GM18502 (cell line): ENCODE data around the gene PPFIA1.
A peak's percentile ranks its signal among the peaks of the same experiment; 100 is the strongest.
"Not testable (repeated sequence)": the region's sequence is repeated elsewhere in the genome, so short reads cannot be mapped to it uniquely, and the experiment has no call there.

Experiments used
- ATAC-seq: cut with Tn5 transposase; IDR thresholded peaks from one replicate; pipeline ENCODE4 v1.9.1; 2021; ENCODE audit warnings: mild to moderate bottlenecking; ENCODE audit not compliant: unreplicated experiment, poor library complexity

Gene PPFIA1

GRCh38 chr11:70250876-70251658 is 19.4 kb upstream of the PPFIA1 start:
- ATAC-seq: no peak

- ATAC-seq: no peak
Measured at GRCh38 chr11:70251659-70252321, 18.7 kb upstream of the PPFIA1 start.

- no peak for ATAC-seq
Measured at GRCh38 chr11:70252844-70253243, 17.6 kb upstream of the PPFIA1 start.

- ATAC-seq: no peak
Measured at GRCh38 chr11:70255477-70256116, 14.9 kb upstream of the PPFIA1 start.

- not testable (repeated sequence) for ATAC-seq
Measured at GRCh38 chr11:70259077-70259476, 11.4 kb upstream of the PPFIA1 start.

- no peak for ATAC-seq
Measured at GRCh38 chr11:70262951-70263350, 7.5 kb upstream of the PPFIA1 start.

GRCh38 chr11:70263363-70263762 is 7.1 kb upstream of the PPFIA1 start:
- no peak for ATAC-seq

- ATAC-seq: no peak
Measured at GRCh38 chr11:70265341-70265740, 5.1 kb upstream of the PPFIA1 start.

GRCh38 chr11:70267405-70267950 is 3.0 kb upstream of the PPFIA1 start:
- no peak for ATAC-seq

- ATAC-seq: no peak
Measured at GRCh38 chr11:70268526-70268925, 2.0 kb upstream of the PPFIA1 start.

- peak; percentile 40 for ATAC-seq
Measured at GRCh38 chr11:70270877-70271648, 573 bp downstream of the PPFIA1 start.

GRCh38 chr11:70271649-70271953 is 1.1 kb downstream of the PPFIA1 start:
- ATAC-seq: no peak

- no peak for ATAC-seq
Measured at GRCh38 chr11:70272009-70272408, 1.5 kb downstream of the PPFIA1 start.

- no peak for ATAC-seq
Measured at GRCh38 chr11:70278994-70279393, 8.5 kb downstream of the PPFIA1 start.

- no peak for ATAC-seq
Measured at GRCh38 chr11:70281156-70281609, 10.7 kb downstream of the PPFIA1 start.

GRCh38 chr11:70282012-70282411 is 11.5 kb downstream of the PPFIA1 start:
- no peak for ATAC-seq

GRCh38 chr11:70288721-70289120 is 18.2 kb downstream of the PPFIA1 start:
- no peak for ATAC-seq

- no peak for ATAC-seq
Measured at GRCh38 chr11:70289582-70289981, 19.1 kb downstream of the PPFIA1 start.

GRCh38 chr11:70290361-70291065 is 20.0 kb downstream of the PPFIA1 start:
- no peak for ATAC-seq

- no peak for ATAC-seq
Measured at GRCh38 chr11:70292166-70292565, 21.7 kb downstream of the PPFIA1 start.
